NCI-H1417 treated with DMSO at 0.1 percent for 48 hours (cell line): Measurements from ENCODE around the gene SH2D1A.
"Not testable (repeated sequence)": the region's sequence is repeated elsewhere in the genome, so short reads cannot be mapped to it uniquely, and the experiment has no call there.

Experiments
- DNase-seq: peaks from one replicate; lab custom pipeline; 2025; lab: John Stamatoyannopoulos, UW

The SH2D1A gene

GRCh38 chrX:124346117-124346876 lies at the start of gene SH2D1A:
TSS of gene SH2D1A (plus strand) at chrX:124346563. CDS start at chrX:124346643, 80 bp downstream.
- DNase-seq, result no peak

- not testable (repeated sequence) for DNase-seq
Observed at GRCh38 chrX:124299323-124299722, 47.0 kb upstream of the SH2D1A start.

DNA sequence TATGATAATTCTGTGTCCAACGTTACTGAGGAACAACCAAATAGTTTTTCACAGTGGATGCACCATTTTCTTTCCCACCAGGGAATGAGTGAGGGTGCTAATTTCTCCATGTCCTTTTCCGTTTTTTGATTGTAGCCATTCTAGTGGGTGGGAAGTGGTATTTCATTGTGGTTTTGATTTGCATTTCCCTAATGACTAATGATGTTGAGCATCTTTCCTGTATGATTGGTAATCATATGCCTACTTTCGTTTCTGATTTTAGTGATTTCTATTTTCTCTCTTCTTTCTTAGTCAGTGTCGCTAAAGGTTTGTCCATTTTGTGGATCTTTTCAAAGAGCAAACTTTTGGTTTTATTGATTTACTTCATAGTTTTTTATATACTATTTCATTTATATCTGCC lies 46.0 kb upstream of the SH2D1A start:
- DNase-seq, result no peak

DNA sequence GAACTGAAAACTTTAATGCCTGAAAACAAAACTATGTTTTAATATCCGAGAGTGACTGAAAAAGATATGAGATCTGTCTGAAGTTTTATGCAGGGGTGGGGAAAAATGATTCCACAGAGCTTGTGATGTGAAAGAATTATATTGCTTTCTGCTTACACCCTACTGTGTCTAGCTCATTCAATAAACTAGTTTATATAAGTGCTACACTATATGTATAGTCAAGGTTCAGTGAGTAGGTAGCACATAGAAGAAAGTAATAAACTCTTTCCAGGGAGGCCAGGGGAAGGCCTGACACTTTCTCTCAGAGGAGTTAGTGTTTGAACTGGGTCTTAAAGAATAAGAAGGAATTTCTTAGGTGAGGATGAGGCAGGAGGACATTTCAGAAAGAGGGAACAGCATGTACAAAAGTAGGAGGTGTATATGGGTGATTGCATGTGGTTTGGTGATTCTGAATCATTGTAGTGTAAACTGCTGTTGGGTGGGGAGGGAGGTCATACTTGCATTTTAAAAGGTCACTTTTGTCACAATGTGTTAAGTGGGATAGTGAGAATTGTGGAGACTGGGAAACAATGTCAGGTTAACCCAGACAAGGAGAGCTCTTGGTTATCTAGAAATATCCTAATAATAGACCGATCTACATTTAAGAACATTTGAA lies 39.0 kb upstream of the SH2D1A start:
- DNase-seq, result no peak

GRCh38 chrX:124325732-124326131 lies 20.6 kb upstream of the SH2D1A start:
- no peak for DNase-seq

DNA sequence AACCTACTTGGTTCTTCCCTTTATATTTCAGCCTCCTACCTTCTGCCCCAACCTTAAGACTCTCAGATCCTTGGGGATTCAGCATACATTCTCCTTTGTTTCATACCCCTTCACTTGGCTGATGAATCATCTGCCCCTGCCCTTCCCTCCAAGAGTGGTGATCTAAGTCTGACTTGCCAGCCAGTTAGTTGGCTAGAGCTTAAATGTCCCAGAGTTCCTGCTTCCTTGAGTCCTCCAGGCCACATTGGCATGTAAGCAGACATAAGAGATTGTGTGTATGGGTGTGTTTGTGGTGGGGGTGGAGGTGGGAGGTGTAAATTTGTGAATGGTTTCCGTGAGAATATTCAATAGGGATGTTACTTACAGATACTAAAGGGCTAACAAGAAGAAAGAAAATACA lies 17.6 kb upstream of the SH2D1A start:
- DNase-seq, result no peak

- no peak for DNase-seq
Observed at GRCh38 chrX:124332481-124333424, 13.6 kb upstream of the SH2D1A start, which contains the start of gene TEX13D. TSS of gene TEX13D (plus strand) at chrX:124332660. CDS start at chrX:124332918, 258 bp downstream.

DNA sequence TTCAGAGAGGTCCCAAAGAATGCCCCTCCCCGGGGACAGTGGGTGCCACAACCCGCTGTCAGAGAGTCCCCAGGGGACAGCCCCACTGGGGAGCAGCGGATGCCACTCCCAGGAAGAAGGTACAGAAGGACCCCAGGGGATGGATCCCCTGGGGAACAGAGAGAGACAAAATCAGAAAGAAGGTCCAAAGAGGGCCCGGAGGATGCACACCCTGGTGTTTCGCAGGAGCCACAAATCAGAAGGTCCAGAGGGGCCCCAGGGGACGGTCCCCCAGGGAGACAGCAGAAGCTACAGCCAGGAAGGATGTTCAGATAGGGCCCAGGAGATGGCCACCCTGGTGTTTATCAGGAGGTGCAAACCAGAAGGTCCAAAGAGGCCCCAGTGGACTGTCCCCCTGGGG lies 12.5 kb upstream of the SH2D1A start:
- no peak for DNase-seq

DNA sequence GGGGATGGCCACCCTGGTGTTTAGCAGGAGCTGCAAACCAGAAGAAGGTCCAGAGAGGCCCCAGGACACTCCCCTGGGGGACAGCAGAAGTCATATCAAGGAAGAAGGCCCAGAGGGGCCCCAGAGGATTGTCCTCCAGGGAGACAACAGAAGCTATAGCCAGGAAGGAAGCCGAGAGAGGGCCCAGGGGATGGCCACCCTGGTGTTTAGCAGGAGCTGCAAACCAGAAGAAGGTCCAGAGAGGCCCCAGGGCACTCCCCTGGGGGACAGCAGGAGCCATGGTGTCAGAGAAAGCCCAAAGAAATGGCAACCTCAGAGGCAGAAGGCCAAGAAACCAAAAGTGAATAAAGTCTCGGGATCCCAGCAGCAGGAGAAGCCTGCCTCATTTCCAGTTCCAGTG lies 11.8 kb upstream of the SH2D1A start:
- DNase-seq, result not testable (repeated sequence)

GRCh38 chrX:124335598-124335997 lies 10.8 kb upstream of the SH2D1A start:
- no peak for DNase-seq

- no peak for DNase-seq
Observed at GRCh38 chrX:124337916-124338315, 8.4 kb upstream of the SH2D1A start.

- no peak for DNase-seq
Observed at GRCh38 chrX:124338733-124339514, 7.4 kb upstream of the SH2D1A start.

DNA sequence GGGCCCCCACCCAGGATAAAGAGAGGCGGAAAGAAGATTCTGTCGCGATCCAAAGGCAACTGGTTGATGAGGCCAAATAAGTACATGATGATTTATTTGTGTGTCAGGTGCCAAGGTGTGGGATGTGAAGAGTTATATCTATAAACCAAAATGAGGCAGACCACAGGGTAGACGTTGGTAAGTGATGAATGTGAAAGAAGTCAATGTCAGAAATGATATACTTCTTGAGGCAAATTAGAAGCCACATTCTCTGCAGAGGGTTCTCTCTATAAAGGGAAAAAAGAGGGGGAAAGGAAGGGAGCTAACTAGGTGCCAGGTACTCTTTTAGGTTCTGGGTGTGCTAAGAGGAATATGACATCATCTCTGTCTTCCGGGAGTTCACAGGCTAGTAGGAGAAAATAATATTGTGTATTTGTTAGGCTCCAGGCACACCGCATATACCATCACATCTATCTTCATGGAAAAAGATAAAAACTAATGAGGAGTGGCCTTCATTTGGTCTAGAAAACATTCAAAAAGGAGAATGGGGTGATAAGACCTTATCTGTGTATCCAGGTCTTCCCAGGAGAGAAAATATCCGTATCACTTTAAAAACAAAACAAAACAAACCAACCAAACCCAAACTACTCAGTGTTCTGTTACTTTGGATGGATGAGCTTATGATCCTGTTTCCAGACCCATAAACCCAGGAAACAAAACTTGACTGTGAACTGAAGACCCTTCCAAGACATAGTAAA lies 4.8 kb upstream of the SH2D1A start:
- no peak for DNase-seq

- no peak for DNase-seq
Observed at GRCh38 chrX:124342174-124342867, 4.0 kb upstream of the SH2D1A start.

- DNase-seq, result no peak
Observed at GRCh38 chrX:124343016-124343415, 3.3 kb upstream of the SH2D1A start.

DNA sequence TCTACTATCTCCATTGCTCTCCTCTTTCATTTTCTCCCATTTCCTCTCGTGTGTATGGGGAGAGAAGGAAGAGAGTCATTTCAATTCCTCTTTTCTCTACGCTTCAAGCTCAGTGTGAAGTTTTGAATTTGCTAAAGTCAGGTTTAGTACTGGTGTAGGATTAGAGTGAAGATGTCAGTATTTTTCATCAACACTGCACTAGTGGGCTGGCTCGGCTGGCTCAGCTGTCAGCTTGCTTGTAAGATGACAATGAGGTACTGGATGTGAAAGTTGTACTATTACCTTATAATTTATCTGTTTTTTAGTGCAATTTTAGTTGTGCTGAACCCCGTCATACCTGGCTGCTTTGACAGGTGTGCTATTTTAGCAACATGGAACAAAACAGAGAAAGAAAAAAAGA lies 2.1 kb upstream of the SH2D1A start:
- no peak for DNase-seq

DNA sequence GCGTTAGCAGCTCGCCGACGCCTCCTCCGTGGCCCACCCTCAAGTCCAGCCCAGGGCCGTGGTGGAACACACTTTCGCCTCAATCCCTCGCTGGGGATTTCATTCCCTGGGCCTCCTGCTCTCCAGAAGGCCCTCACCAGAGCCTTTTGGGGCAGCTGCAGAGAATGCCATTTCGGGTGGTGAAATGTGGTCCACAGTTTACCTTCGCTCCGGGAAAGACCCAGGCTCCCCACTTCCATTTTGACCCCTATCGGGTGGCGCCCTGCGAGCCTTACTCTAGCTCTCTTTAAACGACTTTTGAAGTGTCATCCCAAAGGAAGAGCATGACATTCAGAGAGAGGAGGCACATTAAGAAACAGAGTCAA lies 496 bp downstream of the SH2D1A start:
- DNase-seq, result no peak

- no peak for DNase-seq
Observed at GRCh38 chrX:124347242-124347641, 879 bp downstream of the SH2D1A start.

DNA sequence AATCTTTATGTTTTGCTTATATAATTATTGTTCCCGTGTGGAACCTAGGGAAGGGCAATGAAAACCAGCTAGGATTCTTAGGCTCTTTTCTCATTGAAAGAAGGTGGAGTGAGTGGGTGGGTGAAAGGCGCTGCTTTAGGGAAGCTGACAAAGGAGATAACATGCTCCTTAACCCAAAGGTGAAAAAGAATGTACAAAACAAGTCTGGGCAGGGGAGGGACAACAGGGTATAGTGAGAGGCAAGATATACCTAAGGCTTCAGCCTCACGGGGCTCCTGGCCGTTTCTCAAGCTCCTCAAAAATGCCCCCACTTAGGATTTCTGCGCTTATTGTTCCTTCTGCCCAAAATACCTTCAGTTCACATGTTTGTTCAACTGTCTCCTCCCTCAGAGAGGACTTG lies 1.8 kb downstream of the SH2D1A start:
- no peak for DNase-seq

GRCh38 chrX:124348885-124349453 lies 2.6 kb downstream of the SH2D1A start:
- DNase-seq, result no peak
